HG02943 (cell line): ENCODE measurements around the gene HOXD4.

Source experiments
- ATAC-seq: cut with Tn5 transposase; IDR thresholded peaks from one replicate; pipeline ENCODE4 v1.9.1; 2021; ENCODE audit warnings: mild to moderate bottlenecking, low read depth, moderate library complexity; ENCODE audit not compliant: unreplicated experiment

Gene HOXD4

GRCh38 chr2:176186024-176186423 lies 34.7 kb downstream of the HOXD4 start:
- ATAC-seq: no peak

- ATAC-seq: no peak
Measured at GRCh38 chr2:176187200-176187898, 36.0 kb downstream of the HOXD4 start.

- ATAC-seq: no peak
Measured at GRCh38 chr2:176187899-176188773, 36.8 kb downstream of the HOXD4 start, which contains the start of gene HOXD1. TSS of gene HOXD1 (plus strand) at chr2:176188668. CDS start at chr2:176188802, 134 bp downstream.

GRCh38 chr2:176188774-176189680 lies 37.7 kb downstream of the HOXD4 start:
- ATAC-seq: no peak

- no peak for ATAC-seq
Measured at GRCh38 chr2:176189681-176190641, 38.6 kb downstream of the HOXD4 start.

GRCh38 chr2:176192351-176192750 lies 41.0 kb downstream of the HOXD4 start:
- no peak for ATAC-seq

- ATAC-seq: no peak
Measured at GRCh38 chr2:176193048-176193447, 41.7 kb downstream of the HOXD4 start.

- ATAC-seq: no peak
Measured at GRCh38 chr2:176199902-176200301, 48.6 kb downstream of the HOXD4 start.

GRCh38 chr2:176200971-176201370 lies 49.6 kb downstream of the HOXD4 start:
- no peak for ATAC-seq

- no peak for ATAC-seq
Measured at GRCh38 chr2:176202491-176202890, 51.1 kb downstream of the HOXD4 start.
